Bronchial epithelial cell (primary cell): Measurements from ENCODE around the gene MLIP. TPM values are rescaled to one million over a fixed set of nuclear protein-coding genes. Genes with fewer than 3 reads are reported as not detected.

Source experiments
- DNase-seq: peaks from one replicate; pipeline ENCODE4 v3.0.0-alpha.2; 2010; ENCODE audit warnings: low read depth
- FAIRE-seq: peaks from 2 replicates; lab custom pipeline; 2011; peaks lifted over from hg19 to GRCh38; lab: Jason Lieb, UNC
- H3K27me3 ChIP-seq: 2 replicates; pipeline ENCODE4 v1.5.1; 2011; ENCODE audit warnings: low read length; ENCODE audit not compliant: control insufficient read depth, insufficient read depth
- H3K36me3 ChIP-seq: 2 replicates; pipeline ENCODE4 v1.5.1; 2011; ENCODE audit warnings: low read length; ENCODE audit not compliant: control insufficient read depth, insufficient read depth
- H3K4me3 ChIP-seq: 2 replicates; pipeline ENCODE4 v1.5.1; 2011; ENCODE audit warnings: mild to moderate bottlenecking, low read depth, low read length, control low read depth
- total RNA-seq: library from RNA; depleted of rRNA; stranded (reverse); fragments of >200 nt; gene quantifications from 2 replicates; pipeline ENCODE4 v1.2.1, GENCODE V29; 2014
- TF ChIP-seq, protein P1 (sequence below): IDR thresholded peaks from 2 replicates; pipeline ENCODE4 v1.5.1; 2011; ENCODE audit warnings: mild to moderate bottlenecking, moderate library complexity, low read length, control low read depth, inconsistent platforms; ENCODE audit not compliant: insufficient read depth, severe bottlenecking

The MLIP gene
- total RNA-seq, 1 donor from 2014 or later: 0.53 TPM

- DNase-seq (no peak), FAIRE-seq (no peak)
- Histone ChIP-seq H3K27me3 (no peaks in the 10 kb centered on the region), H3K4me3 (no peak overlapping the region), H3K36me3 (no peaks in the 10 kb centered on the region)
- TF ChIP-seq, protein P1, sequence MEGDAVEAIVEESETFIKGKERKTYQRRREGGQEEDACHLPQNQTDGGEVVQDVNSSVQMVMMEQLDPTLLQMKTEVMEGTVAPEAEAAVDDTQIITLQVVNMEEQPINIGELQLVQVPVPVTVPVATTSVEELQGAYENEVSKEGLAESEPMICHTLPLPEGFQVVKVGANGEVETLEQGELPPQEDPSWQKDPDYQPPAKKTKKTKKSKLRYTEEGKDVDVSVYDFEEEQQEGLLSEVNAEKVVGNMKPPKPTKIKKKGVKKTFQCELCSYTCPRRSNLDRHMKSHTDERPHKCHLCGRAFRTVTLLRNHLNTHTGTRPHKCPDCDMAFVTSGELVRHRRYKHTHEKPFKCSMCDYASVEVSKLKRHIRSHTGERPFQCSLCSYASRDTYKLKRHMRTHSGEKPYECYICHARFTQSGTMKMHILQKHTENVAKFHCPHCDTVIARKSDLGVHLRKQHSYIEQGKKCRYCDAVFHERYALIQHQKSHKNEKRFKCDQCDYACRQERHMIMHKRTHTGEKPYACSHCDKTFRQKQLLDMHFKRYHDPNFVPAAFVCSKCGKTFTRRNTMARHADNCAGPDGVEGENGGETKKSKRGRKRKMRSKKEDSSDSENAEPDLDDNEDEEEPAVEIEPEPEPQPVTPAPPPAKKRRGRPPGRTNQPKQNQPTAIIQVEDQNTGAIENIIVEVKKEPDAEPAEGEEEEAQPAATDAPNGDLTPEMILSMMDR: no peak
Measured at GRCh38 chr6:54098450-54099044, 12.7 kb upstream of the MLIP start.

- FAIRE-seq: no peak
Measured at GRCh38 chr6:54099225-54099624, 12.0 kb upstream of the MLIP start.

DNA sequence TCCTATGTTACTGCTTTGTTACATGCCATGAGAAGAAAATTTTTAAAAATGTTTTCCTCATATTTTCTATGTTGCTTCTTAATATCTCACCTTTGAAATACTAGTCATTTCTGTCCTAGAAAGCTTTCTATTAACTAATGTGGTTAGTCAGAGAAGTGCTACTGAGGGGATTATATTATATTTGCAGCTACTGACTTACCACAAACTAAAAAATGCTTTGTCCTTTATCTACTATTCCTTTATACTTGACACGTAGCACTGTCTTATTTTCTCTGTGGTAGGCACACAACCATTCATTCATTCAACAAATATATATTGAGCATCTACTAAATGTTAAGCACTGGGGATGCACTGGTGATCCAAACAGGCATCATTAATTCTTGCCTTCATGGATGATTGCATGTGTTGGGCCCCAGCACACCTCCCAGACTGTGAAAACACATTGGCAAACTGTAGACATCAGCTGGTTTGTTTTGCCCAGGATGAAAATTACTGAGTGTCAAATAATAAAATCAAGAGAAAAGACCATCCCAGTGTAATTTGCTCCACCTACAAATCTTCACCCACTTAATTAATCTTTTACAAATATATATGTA is 10.7 kb upstream of the MLIP start:
- H3K36me3 ChIP-seq: no peaks in the 10 kb centered on the region
- TF ChIP-seq, protein P1: no peak
- H3K4me3 ChIP-seq: no peak overlapping the region
- no peak for DNase-seq
- no peak for FAIRE-seq
- H3K27me3 ChIP-seq: no peaks in the 10 kb centered on the region

More at GRCh38 chr6:54099225-54099624, 12.0 kb upstream of the MLIP start:
- Histone ChIP-seq H3K36me3 (no peaks in the 10 kb centered on the region), H3K4me3 (no peak overlapping the region), H3K27me3 (no peaks in the 10 kb centered on the region)
- TF ChIP-seq, protein P1: no peak
- DNase-seq: no peak

- H3K4me3 ChIP-seq: no peak overlapping the region
- TF ChIP-seq, protein P1: no peak
- H3K27me3 ChIP-seq: no peaks in the 10 kb centered on the region
- DNase-seq (no peak), FAIRE-seq (no peak)
- no peaks in the 10 kb centered on the region for H3K36me3 ChIP-seq
Measured at GRCh38 chr6:54102238-54102637, 9.0 kb upstream of the MLIP start.

DNA sequence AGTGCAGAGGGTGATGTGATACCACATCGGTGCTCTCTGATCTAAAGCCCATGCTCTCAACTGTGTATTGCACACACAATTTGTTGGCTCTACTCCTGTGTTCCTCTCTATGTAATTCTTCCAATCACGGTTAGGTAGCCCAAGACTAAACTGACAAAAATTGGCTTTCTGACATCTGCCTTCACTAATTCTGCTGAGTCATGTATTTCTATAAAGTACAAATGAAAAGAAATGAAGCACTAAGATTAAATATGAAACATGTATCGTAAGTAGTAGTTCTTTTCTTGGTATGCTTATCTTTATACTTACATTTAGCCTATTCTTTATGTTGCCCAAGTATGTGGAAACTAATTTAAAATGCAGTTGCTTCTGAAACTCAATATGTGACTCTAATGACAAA is 7.7 kb upstream of the MLIP start:
- Histone ChIP-seq H3K27me3 (peaks cover 1% of the 10 kb centered on the region), H3K36me3 (no peaks in the 10 kb centered on the region), H3K4me3 (no peak overlapping the region)
- no peak for FAIRE-seq
- TF ChIP-seq, protein P1: no peak
- no peak for DNase-seq
